PFSK-1 (cell line): ENCODE results near the gene LIN7A.

Experiments
- FOXP2 ChIP-seq: optimal IDR thresholded peaks from 2 replicates; pipeline ENCODE3; 2011; ENCODE audit warnings: borderline replicate concordance, control low read depth, inconsistent platforms; ENCODE audit not compliant: insufficient read depth; ENCODE audit errors: extremely low read length, extremely low read depth
- POLR2AphosphoS5 ChIP-seq: IDR thresholded peaks from 2 replicates; pipeline ENCODE4 v1.6.1; 2012; ENCODE audit warnings: low read depth, mild to moderate bottlenecking, control low read depth, low read length, moderate library complexity
- SIN3A ChIP-seq: IDR thresholded peaks from 2 replicates; pipeline ENCODE4 v1.6.1; 2012; ENCODE audit warnings: mild to moderate bottlenecking, low read length, moderate library complexity, borderline replicate concordance; ENCODE audit not compliant: insufficient read depth
- TAF1 ChIP-seq: IDR thresholded peaks from 2 replicates; pipeline ENCODE4 v1.6.1; 2012; ENCODE audit warnings: low read length, control low read depth, borderline replicate concordance; ENCODE audit not compliant: insufficient read depth
- TF ChIP-seq, protein P1 (sequence below), 2 experiments: IDR thresholded peaks; 2 replicates each; pipeline versions ENCODE4 v1.6.1 to v1.8.0; 2011 to 2012; ENCODE audit warnings: low read depth in 2 of 2, low read length in 2 of 2, control low read depth in 1 of 2, inconsistent platforms in 1 of 2, mild to moderate bottlenecking in 1 of 2, moderate library complexity in 1 of 2; ENCODE audit not compliant: insufficient read depth in 1 of 2

Gene LIN7A

DNA sequence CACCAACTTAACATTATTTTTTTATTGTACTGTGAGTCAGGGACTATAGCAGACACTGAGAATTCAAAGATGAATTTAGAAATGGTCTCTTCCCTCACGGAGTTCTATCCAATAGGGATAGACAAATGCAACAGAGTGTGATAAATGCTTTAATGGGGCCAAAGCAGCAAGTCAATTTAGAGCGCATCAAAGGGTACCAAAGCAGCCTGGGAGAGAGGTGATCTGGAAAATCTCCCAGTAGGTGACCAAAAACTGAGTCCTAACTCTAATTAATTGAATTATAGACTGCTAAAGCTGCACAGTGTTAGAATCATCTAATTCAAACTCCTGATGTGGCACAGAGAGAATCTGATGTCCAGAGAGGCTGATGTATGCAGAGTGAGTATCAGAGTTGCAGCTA lies 2.6 kb downstream of the LIN7A start:
- TF ChIP-seq SIN3A, result no peak
- TF ChIP-seq, protein P1, sequence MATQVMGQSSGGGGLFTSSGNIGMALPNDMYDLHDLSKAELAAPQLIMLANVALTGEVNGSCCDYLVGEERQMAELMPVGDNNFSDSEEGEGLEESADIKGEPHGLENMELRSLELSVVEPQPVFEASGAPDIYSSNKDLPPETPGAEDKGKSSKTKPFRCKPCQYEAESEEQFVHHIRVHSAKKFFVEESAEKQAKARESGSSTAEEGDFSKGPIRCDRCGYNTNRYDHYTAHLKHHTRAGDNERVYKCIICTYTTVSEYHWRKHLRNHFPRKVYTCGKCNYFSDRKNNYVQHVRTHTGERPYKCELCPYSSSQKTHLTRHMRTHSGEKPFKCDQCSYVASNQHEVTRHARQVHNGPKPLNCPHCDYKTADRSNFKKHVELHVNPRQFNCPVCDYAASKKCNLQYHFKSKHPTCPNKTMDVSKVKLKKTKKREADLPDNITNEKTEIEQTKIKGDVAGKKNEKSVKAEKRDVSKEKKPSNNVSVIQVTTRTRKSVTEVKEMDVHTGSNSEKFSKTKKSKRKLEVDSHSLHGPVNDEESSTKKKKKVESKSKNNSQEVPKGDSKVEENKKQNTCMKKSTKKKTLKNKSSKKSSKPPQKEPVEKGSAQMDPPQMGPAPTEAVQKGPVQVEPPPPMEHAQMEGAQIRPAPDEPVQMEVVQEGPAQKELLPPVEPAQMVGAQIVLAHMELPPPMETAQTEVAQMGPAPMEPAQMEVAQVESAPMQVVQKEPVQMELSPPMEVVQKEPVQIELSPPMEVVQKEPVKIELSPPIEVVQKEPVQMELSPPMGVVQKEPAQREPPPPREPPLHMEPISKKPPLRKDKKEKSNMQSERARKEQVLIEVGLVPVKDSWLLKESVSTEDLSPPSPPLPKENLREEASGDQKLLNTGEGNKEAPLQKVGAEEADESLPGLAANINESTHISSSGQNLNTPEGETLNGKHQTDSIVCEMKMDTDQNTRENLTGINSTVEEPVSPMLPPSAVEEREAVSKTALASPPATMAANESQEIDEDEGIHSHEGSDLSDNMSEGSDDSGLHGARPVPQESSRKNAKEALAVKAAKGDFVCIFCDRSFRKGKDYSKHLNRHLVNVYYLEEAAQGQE (IDR thresholded peaks at IDR 0.05; ENCODE audit: insufficient read depth in 1 of 2, low read depth in 2 of 2, low read length in 2 of 2), result no peak
- TF ChIP-seq POLR2AphosphoS5, result no peak

- TF ChIP-seq FOXP2 (no peak), SIN3A (no peak), TAF1 (no peak), POLR2AphosphoS5 (no peak)
- TF ChIP-seq, protein P1 (IDR thresholded peaks at IDR 0.05; ENCODE audit: insufficient read depth in 1 of 2, low read depth in 2 of 2, low read length in 2 of 2), result no peak
Observed at GRCh38 chr12:80925983-80926382, 11.8 kb downstream of the LIN7A start.

DNA sequence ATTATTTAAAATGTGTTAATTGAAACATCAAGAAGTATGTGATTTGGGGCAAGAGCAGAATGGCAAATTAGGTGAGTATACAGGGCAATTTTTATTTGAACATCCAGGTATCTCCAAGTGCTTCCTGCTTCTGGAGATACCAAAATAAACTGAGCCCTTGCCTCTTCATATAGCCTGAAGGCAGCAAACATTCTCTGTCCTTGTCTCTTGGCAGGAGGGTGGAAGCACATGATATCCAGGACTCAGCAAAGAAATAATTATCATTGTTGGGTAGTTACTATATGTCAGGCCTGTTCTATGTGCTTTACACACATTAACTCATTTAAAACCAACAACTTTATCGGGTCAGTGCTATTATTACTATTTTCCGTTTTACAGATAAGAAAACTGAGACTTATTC lies 12.5 kb downstream of the LIN7A start:
- TF ChIP-seq FOXP2 (no peak), SIN3A (no peak), POLR2AphosphoS5 (no peak), TAF1 (no peak)
- TF ChIP-seq, protein P1 (IDR thresholded peaks at IDR 0.05; ENCODE audit: insufficient read depth in 1 of 2, low read depth in 2 of 2, low read length in 2 of 2), result no peak

DNA sequence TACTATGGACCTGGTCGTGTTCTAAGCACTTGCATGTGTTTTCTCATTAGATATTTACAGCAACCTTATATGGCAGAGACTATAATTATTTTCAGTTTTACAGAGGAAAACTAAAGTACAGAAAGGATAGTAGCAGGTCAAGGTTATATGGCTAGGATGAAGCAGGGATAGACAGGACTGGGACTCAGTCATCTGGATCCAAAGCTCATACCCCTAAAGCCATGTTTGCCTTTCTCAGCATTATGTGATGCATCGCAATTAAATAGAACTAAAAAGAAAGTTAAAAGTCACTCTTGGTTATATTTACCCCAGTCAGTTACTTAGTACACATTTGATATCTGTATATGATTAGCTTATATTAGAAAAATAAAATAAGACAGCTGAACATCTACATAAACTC lies 13.3 kb downstream of the LIN7A start:
- TF ChIP-seq FOXP2 (no peak), SIN3A (no peak), TAF1 (no peak), POLR2AphosphoS5 (no peak)
- TF ChIP-seq, protein P1 (IDR thresholded peaks at IDR 0.05; ENCODE audit: insufficient read depth in 1 of 2, low read depth in 2 of 2, low read length in 2 of 2), result no peak

DNA sequence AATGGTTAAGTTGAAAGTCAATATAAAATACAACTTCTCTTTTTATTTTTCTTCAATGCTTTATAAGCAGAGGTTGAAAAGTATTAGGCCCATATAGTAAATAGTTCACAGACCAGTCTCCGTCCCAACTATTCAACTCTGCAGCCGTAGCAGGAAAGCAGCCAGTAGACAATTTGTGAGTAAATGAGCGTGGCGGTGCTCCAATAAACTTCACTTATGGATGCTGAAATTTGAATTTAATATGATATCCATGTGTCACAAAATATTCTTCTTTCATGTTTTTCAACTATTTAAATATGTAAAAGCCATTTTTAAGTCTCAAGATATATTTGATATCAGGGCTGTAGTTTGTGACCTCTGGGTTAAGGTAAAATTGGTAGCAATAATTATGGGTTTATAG lies 17.7 kb downstream of the LIN7A start:
- no peak for TF ChIP-seq FOXP2
- TF ChIP-seq TAF1, result no peak
- no peak for TF ChIP-seq POLR2AphosphoS5
- TF ChIP-seq, protein P1 (IDR thresholded peaks at IDR 0.05; ENCODE audit: insufficient read depth in 1 of 2, low read depth in 2 of 2, low read length in 2 of 2), result no peak
- TF ChIP-seq SIN3A, result no peak
